GM08714 (cell line): ENCODE results near the gene PIGL.
"Not testable (repeated sequence)": the region's sequence is repeated elsewhere in the genome, so short reads cannot be mapped to it uniquely, and the experiment has no call there.

ENCODE experiments used
- H3K4me3 ChIP-seq: fragments of 200-500 bp; sonication (Bioruptor generic); 2 replicates; pipeline ENCODE4 v1.5.1; 2014; ENCODE audit warnings: mild to moderate bottlenecking, low read length, inconsistent platforms
- ZNF274 ChIP-seq: IDR thresholded peaks from 2 replicates; pipeline ENCODE4 v1.6.1; 2012; ENCODE audit warnings: mild to moderate bottlenecking, low read depth, low read length

The PIGL gene

DNA sequence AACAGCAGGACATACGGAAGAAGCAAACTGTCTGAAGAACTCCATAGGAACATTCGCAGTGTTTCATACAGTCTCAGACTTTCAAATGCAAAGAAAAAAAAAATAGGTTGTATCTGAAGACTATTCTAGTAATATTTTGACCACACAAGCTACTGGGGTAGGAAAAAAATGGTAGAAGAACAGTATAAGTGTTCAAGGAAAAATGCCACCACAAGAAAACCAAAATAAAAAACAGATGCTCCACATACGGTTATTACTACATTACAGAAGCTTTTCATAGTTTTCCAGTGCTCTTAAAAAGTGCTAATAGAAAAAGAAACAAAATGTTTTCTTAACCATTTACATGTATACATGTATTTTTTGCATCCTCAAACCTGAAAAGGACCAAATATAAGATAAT lies 5.4 kb upstream of the PIGL start:
- no peak overlapping the region for H3K4me3 ChIP-seq
- no peak for TF ChIP-seq ZNF274

DNA sequence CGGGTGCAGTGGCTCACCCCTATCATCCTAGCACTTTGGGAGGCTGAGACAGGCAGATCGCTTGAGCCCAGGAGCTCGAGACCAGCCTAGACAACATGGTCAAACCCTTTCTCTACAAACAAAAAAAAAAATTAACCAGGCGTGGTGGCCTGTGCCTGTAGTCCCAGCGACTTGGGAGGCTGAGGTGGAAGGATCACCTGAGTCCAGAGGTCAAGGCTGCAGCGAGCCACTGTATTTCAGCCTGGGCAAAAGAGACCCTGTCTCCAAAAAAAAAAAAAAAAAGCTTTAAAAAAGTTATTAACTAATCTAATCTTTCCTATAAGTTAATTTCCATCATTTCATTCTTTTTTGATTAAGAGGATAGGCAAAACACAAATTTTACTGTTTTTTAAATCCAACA lies 4.2 kb upstream of the PIGL start:
- no peak overlapping the region for H3K4me3 ChIP-seq
- no peak for TF ChIP-seq ZNF274

DNA sequence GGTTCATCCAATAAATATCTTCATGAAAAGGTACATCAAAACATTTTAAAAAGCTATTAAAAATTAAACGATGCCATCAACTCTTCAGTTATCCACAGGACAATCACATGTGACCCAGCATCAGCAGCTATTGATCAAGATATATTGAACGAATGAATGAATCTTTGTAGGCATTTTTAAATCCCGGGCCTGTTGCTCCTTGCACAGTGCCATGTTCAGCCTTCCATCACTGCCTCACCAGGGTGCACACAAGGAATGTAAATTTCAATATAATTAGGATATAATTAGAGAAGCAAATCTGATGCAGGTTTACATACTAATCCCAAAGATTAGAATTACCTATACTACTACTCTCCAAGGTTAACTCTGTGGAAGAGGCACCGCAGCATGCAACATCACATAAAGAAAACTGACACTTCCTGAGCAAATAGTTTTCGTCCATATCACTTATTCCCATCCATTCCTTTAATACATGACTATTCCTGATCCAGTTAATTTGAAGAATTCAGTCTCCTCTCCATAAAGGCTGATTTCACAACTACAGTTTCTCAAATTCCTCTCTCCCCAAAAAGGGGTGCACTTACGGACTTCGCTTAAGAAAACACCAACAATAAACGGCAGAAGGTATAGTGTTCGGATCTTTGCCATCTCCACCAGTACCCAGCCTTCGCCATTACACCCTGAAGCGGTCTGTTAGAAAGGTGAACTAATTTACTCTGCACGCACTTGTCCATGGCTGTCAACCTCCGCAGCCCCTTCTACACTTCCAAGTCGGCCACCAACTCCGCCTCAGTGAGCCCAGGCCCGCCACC lies 2.6 kb upstream of the PIGL start:
- H3K4me3 ChIP-seq = peak overlapping the region; percentile 70
- TF ChIP-seq ZNF274 = no peak

DNA sequence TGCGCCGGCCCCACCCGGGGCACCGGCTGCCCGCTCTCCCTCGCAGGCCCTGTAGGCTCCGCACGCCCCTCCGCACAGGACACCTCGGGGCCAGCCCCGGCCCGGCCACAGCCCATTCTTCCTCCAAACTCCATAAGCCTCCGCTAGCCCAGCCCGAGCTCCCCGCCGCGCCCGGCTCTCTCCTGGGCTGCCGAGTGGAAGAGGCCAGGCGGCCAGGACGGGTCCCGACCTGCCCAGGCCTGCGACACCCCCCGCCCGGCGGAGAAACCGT lies 2.1 kb upstream of the PIGL start:
- TF ChIP-seq ZNF274 = no peak
- peak overlapping the region; percentile 70 for H3K4me3 ChIP-seq

DNA sequence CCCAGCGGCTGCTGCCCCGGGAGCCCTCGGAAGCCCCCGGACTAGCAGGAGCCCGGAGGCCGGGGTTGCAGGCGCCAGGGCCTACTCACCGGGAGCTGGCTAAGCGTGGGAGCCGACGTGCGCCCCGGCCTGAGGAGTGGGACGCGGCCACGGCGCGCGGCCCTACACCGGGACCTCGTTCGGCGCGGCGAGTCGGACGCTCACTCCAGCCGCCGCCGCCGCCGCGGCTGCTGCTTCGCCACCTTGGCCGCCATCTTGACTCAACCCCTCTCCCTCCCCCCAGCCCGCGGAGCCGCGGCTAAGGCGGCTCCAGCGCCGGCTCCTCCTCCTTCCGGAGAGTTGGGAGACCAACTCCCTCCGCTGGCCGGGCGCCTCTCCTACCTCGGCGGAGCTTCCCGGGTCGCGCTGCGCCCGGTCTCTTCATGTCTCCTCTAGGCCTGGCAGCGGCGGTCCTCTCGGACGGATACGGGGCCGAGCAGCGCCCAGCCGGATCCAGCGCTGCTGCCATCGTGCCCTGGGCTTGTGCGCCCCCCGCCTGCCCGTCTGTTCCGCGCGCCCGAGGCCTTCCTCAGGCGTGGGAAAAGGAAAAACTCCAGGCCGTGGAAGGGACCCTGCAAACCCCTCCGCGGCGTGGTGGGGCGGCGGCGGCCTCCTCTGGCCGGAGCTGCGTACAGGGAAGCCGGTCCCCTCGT lies 1.6 kb upstream of the PIGL start, which contains the start of gene NCOR1:
NCOR1 (minus strand) TSS at position 262 of the 692 bp plus-strand sequence. CDS start 20,965 bp downstream, outside the sequence.
- peak within 1 kb of the TSS; percentile 70 for H3K4me3 ChIP-seq
- TF ChIP-seq ZNF274 = no peak

DNA sequence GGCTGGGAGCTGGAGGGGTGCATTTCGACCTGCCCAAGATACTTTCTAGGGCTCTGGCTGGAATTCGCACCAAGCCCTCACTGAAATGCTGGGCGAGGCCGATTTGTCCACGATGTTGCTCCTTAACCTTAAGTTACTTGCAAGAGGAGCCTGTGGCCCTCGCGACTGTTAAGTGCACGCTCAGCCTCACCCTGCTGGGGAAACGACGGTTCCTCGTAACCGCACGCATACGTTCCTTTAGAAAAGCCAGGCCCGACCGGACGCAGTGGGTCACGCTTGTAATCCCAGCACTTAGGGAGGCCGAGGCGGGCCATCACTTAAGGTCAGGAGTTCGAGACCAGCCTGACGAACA lies 1.1 kb upstream of the PIGL start:
- no peak for TF ChIP-seq ZNF274
- H3K4me3 ChIP-seq = peak overlapping the region; percentile 70; the same call in 1 of the 2 replicates

DNA sequence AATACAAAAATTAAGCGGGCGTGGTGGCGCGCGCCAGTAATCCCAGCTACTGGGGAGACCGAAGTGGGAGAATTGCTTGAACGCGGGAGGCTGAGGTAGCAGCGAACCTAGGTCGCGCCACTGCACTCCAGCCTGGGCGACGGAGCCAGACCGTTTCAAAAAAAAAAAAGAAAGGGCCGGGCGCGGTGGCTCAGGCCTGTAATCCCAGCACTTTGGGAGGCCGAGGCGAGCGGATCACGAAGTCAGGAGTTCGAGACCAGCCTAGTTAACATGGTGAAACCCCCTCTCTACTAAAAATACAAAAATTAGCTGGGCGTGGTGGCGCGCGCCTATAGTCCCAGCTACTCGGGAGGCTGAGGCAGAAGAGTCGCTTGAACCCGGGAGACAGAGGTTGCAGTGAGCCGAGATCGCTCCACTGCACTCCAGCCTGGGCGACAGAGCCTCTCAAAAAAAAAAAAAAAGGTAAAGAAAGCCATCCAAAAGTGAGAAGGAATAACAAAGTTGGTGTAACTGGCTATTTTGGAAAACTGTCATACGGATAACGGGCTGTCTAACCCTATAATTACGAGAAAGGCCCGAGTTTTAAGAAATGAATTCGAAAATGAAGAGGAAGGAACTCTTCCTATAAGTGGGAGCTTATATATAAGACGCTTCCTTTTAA lies 539 bp upstream of the PIGL start:
- peak overlapping the region; percentile 70; the same call in 1 of the 2 replicates for H3K4me3 ChIP-seq

DNA sequence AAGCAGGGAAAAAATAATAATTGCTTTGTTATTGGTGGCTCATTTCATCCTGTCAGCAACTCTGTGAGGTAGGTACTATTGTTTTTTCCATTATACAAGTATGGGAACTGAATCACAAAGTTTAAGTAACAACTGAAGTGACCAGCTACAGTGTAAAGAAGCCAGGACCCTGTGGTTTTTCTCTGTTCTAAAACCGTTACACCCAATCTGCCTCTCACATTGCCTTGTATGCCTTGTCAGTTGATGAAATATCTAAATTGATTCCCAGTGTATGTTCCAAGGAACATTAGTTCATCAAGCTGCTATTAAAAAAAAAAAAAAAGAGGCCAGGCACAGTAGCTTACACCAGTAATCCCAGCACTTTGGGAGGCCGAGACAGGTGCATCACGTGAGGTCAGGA lies 5.4 kb downstream of the PIGL start:
- TF ChIP-seq ZNF274 = no peak
- H3K4me3 ChIP-seq = no peak overlapping the region

DNA sequence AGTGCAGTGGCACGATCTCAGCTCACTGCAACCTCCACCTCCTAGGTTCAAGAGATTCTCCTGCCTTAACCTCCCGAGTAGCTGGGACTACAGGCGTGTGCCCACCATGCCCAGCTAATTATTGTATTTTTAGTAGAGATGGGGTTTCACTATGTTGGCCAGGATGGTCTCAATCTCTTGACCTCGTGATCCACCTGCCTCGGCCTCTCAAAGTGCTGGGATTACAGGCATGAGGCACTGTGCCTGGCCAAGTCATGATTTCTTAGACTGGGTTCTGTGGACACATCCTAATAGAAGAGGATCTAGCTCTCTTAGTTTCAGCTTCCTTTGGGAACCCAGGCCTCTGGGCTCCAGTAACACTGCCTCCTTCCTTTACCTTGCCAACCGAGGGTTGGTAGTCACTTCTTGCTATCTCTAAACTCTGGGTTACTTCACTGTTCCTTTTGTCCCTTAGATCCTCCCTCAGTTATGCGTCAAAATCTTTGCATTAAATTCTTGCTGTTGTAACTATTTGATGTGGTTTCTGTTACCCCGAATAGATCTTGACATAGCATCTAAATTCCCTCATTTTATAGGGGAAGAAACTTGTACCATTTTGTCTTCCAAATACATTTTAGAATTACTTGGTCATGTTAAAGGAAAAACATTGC lies 13.0 kb downstream of the PIGL start:
- not testable (repeated sequence) for H3K4me3 ChIP-seq

DNA sequence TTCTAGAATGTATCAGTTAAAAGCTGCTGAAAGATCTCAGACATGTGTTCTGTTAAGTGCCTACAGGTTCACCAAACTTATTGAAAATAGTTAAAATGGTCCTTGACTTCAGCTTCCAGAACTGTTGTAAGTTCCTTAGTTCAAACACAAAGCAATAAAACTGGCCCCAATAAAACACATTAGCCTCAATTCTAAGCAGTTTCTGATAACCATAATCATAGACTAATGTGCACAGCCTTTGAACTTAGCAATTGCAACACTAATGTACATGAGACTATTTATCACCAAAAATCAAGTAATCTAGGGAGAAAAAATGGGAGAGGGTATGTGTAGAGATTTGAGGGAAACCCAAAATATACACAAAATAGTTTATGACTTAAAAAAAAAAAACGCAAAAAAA lies 15.4 kb downstream of the PIGL start:
- no peak overlapping the region for H3K4me3 ChIP-seq
- TF ChIP-seq ZNF274 = no peak

DNA sequence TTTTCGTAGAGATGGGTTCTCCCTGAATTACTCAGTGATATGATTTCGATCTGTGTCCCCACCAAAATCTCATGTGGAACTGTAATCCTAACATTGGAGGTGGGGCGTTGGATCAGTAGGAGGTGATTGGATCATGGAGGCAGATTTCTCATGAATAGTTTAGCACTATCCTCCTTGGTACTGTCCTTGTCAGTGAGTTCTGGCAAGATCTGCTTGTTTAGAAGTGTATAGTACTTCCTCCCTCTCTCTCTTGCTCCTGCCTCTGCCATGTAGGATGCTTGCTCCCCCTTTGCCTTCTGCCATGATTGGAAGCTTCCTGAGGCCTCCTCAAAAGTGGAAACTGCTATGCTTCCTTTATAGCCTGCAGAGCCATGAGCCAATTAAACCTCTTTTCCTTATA lies 22.9 kb downstream of the PIGL start:
- TF ChIP-seq ZNF274 = no peak
- H3K4me3 ChIP-seq = no peak overlapping the region

DNA sequence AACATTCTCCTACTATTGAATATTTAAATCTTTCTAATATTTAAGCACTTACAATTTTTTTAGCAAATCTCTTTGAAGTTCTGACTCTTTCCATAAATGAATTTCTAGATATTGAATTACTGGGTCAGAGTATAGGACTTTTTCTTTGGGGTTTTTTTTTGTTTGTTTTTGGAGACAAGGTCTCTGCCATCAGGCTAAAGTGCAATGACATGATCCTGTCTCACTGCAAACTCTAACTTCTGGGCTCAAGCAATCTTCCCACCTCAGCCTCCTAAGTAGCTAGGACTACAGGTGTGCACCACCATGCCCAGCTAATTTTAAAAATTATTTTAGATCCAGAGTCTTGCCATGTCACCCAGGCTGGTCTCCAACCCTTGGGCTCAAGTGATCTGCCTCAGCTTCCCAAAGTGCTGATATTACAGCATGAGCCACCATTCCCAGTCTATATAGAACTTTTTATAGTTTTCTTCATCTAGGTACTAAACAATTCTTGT lies 24.9 kb downstream of the PIGL start:
- no peak for TF ChIP-seq ZNF274
- H3K4me3 ChIP-seq = no peak overlapping the region

DNA sequence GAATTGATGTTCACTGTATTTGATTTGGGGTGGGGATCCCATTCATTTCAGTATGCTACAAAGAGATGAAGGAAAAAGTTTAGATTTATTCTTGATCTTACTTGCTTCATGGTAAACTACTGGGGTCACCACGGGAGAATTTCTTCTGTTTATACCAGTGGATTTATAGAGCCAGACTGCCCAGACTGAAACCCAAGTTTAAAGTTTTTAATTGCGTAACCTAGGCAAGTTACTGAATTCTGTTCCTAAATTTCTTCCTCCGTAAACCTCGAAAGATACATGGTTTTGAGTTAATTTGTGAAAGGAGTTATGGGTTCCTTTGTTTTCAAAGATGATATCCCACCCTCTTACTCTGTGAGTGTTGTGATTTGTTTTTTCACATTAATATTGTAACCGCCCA lies 26.4 kb downstream of the PIGL start:
- TF ChIP-seq ZNF274 = no peak
- H3K4me3 ChIP-seq = no peak overlapping the region

DNA sequence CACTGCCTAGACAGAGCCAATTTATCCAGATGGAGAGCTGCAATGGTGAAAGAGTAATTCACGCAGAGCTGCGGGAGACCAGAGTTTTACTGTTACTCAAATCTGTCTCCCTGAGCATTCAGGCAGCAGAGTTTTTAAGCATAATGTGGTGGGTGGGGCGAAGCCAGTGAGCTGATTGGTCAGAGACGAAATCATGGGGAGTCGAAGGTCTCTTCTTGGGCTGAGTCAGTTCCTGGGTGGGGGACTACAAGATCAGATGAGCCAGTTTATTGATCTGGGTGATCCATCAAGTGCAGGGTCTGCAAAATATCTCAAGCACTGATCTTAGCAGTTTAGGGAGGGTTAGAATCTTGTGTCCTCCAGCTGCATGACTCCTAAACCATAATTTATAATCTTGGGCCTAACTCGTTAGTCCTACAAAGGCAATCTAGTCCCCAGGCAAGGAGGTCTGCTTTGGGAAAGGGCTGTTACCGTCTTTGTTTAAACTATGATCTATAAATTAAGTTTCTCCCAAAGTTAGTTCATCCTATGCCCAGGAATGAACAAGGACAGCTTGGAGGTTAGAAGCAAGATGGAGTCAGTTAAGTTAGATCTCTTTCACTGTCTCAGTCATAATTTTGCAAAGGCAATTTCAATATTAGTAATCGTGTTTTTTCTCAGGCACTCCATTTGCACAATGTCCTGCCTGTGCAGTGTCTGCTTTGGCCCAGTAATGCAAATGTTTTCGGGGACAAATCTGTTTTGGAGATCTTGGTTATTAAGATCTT lies 27.0 kb downstream of the PIGL start:
- TF ChIP-seq ZNF274 = no peak

More for the DNA sequence above, 27.0 kb downstream of the PIGL start:
- H3K4me3 ChIP-seq = no peak overlapping the region
